C4-2B (cell line): ENCODE data around the gene DNAH17.

Source experiments
- ZFX ChIP-seq: fragments of 450-650 bp; IDR thresholded peaks from 2 replicates; pipeline ENCODE4 v1.6.1; 2017
- TF ChIP-seq, protein P1 (sequence below): fragments of 450-650 bp; conservative IDR thresholded peaks from 2 replicates; pipeline ENCODE4 v1.5.1; 2017; ENCODE audit warnings: mild to moderate bottlenecking

DNA sequence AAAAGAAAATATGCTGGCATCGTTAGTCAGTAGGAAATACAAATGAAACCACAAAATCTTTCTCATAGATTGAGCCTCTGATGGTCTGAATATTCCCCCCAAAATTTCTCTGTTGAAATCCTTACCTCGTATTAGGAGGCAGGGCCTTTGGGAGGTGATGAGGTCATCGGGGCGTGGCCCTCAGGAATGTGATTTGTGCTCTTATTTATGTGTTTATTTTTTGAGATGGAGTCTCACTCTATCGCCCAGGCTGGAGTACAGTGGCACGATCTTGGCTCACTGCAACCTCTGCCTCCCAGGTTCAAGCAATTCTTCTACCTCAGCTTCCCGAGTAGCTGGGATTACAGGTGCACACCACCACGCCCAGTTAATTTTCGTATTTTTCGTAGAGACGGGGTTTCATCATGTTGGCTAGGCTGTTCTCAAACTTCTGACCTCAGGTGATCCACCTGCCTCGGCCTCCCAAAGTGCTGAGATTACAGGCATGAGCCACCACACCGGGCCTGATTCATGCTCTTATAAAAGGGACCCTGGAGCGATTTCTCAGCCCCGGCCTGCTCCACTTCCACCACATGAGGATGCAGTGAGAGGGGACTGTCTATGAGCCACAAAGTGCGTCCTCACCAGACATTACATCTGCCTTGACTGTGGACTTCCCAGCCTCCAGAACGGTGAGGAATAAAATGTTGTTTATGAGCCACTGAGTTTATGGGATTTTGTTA is 53.1 kb downstream of the DNAH17 start:
- TF ChIP-seq, protein P1, sequence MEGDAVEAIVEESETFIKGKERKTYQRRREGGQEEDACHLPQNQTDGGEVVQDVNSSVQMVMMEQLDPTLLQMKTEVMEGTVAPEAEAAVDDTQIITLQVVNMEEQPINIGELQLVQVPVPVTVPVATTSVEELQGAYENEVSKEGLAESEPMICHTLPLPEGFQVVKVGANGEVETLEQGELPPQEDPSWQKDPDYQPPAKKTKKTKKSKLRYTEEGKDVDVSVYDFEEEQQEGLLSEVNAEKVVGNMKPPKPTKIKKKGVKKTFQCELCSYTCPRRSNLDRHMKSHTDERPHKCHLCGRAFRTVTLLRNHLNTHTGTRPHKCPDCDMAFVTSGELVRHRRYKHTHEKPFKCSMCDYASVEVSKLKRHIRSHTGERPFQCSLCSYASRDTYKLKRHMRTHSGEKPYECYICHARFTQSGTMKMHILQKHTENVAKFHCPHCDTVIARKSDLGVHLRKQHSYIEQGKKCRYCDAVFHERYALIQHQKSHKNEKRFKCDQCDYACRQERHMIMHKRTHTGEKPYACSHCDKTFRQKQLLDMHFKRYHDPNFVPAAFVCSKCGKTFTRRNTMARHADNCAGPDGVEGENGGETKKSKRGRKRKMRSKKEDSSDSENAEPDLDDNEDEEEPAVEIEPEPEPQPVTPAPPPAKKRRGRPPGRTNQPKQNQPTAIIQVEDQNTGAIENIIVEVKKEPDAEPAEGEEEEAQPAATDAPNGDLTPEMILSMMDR = no peak
- no peak for TF ChIP-seq ZFX
